ENCODE measurements around the gene SLC35D1.
"Not testable (repeated sequence)": the region's sequence is repeated elsewhere in the genome, so short reads cannot be mapped to it uniquely, and the experiment has no call there.

The SLC35D1 gene

DNA sequence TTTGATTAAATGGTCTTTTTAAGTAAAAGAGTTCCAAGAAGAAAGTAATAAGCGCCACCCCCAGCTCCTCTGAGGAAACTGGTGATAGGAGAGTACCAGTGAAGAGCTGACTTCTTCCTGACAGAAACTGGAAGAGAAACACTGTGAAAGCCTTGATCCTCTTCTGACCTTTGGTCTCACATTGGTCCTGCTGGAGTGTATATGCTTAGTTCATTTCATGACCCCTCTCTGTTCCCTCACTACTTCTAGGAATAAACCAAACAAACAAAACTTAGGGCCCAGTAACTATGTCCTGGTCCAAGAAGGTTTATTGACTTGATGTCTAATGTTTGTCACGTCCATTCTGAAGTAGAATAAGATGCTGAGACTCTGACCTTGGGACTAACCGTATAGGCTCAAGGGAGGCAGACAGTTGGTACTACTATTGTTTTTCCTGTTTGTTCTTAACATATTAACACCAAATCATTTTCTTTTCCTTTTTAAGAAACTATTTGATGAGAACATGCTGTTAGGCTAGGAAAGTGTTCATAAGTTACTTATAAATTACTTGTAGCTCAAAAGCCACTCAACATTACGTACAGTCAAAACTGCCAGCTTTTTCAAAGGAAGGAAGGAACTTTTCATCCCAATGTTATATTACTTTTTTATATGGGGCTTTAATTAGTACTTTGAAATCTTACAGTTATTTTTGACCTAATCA lies 71.2 kb downstream of the SLC35D1 start:
- DNase-seq: no peak

DNA sequence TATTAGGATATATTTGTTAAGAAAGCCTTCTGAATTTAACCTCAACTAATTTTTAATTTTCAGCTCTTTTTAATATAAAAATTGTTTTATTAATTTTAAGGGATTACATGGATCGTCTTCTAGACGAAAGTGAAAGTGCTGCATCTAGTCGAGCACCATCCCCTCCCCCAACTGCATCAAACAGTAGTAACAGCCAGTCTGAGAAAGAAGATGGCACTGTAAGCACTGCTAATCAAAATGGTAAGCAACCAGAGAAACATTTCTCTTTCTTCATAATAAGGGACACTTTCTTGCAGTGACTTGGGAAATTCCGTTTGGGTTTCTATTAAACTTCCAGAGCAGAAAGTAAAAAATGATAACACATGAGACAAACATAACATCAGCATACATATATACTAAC lies 72.3 kb downstream of the SLC35D1 start:
- DNase-seq: peak; percentile 48

DNA sequence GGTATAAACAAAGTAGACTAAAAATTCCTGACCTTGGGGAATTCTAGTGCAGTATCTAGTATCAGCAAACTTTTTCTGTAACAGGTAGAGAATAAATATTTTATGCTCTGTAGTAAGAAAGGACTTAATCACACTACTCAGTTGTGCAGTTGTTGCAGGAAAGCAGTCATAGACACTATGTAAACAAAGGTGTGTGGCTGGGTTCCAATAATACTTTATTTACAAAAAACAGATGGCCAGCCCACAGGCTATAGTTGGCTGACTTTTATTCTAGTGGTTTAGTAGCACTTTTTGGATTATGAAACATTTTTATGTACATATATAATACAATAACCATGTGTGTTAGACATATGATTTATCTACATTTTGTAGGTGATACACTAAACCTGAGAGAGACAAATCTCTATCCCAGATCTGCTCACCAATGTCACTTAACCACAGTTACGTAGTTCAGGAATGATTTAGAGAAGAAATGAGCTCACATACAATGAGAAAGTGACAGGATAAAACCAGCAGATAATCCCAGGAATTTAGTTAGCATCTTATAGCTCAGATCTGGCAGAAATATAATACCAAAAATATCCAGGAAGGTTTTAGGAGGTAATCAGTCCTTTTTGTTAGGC lies 73.1 kb downstream of the SLC35D1 start:
- DNase-seq: no peak

DNA sequence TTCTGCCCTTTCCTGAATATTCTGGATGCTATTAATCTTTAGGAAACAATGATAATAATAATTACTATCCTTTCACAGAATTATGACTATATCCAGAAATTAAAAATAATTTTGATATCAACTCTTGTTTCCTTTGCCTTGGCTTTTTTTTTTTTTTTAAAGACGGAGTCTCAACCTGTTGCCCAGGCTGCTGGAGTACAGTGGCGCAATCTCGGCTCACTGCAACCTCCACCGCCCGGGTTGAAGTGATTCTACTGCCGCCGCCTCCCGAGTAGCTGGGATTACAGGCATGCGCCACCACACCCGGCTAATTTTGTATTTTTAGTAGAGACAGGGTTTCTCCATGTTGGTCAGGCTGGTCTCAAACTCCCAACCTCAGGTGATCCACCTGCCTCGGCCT lies 74.3 kb downstream of the SLC35D1 start:
- not testable (repeated sequence) for DNase-seq

DNA sequence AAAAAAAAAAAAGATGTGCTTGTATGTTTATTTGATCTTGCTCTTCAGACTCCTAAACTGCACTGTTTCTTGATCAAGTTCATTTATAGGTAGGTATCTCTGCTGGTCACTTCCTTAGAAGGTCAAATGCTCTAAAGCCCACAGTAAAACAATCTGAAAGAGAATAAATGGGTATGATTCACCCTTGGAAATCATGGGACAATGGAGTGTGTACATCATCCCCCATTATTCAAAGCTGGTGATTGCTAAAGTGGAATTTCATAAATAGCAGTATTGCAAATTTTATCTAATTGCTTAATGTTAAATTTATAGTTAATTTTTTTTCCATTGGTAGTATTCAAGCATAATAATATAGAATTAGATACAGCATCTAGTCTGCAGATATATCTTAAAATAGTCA lies 75.7 kb downstream of the SLC35D1 start:
- no peak for DNase-seq

DNA sequence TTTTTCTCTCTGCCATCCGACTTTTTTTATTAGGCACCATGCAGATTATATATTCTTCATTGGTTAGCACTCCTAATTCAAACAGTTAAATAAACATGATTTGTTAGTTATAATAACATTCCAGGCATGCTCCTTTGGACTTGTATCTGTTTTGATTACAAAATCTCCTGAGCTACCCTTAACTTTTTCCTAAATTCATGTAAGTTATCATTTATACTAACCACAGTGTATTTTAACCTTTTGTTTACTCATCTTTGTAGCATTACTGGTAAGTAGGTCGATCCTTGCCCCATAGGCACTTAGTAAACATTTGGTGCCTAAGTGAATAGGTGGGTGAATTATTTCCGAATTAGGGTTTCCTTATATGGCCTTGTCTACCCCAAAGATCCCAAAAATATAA lies 85.4 kb downstream of the SLC35D1 start:
- no peak for DNase-seq

DNA sequence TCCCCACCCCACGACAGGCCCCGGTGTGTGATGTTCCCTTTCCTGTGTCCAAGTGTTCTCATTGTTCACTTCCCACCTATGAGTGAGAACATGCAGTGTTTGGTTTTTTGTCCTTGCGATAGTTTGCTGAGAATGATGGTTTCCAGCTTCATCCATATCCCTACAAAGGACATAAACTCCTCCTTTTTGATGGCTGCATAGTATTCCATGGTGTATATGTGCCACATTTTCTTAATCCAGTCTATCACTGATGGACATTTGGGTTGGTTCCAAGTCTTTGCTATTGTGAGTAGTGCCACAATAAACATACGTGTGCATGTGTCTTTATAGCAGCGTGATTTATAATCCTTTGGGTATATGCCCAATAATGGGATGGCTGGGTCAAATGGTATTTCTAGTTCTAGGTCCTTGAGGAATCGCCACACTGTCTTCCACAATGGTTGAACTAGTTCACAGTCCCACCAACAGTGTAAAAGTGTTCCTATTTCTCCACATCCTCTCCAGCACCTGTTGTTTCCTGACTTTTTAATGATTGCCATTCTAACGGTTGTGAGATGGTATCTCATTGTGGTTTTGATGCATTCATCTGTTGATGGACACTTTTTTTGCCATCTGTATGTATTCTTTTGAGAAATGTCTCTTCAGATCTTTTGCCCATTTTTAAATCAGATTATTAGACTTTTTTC lies 87.6 kb downstream of the SLC35D1 start:
- DNase-seq: not testable (repeated sequence)

DNA sequence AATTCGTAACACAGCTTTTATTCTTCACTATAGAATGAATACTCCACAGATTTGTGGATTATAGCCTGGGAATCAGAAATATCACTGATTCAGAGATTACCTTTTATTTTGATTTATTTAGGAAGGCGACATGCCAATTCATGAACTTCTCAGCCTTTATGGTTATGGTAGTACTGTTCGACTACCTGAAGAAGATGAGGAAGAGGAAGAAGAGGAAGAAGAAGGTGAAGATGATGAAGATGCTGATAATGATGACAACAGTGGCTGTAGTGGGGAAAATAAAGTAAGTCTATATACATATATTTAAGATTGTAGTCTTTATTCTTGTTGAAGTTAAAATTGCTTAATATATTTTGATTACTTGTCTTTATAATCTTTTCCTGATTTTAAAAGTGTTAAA lies 96.0 kb downstream of the SLC35D1 start:
- no peak for DNase-seq

GRCh38 chr1:66954208-66954607 lies 99.7 kb downstream of the SLC35D1 start:
- no peak for DNase-seq

DNA sequence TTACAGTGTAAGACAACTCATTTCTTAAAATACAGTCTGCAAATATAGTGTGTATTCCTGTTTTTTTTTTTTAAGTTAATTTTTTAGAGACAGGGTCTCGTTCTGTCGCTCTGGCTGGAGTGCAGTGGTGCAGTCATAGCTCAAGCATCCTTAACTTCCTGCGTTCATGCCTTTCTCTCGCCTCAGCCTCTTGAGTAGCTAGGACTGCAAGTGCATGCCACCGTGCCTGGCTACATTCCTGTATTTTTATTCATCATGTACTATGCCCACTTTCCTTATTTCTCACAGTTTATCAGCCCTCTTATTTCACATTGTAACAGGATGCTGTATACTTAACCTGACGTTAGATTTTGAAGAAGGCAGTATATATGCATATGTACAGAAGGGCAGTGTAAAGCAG lies 102.4 kb downstream of the SLC35D1 start:
- no peak for DNase-seq

All from stimulated activated CD4-positive, alpha-beta T cell treated with anti-CD3 and anti-CD28 coated beads, Interleukin-15, amount 100 ng/mL, for 24 hours (primary cell).